Kidney (tissue), 14 donors: ENCODE data around the gene NPAS3. TPM values are rescaled to one million over a fixed set of nuclear protein-coding genes. Genes with fewer than 3 reads are reported as not detected.

Source experiments
- DNase-seq, 5 donors: peaks; one replicate each; pipeline ENCODE4 v3.0.0-alpha.2; 2013 to 2020
- FAIRE-seq: peaks from 2 replicates; lab custom pipeline; 2012; peaks lifted over from hg19 to GRCh38; lab: Jason Lieb, UNC
- H3K27ac ChIP-seq, 2 donors: one replicate each; pipeline ENCODE4 v1.7.0; 2013; ENCODE audit warnings: low read depth in 2 of 2, low read length in 2 of 2, inconsistent platforms in 1 of 2
- H3K27me3 ChIP-seq: one replicate; pipeline ENCODE4 v1.7.1; 2013; ENCODE audit warnings: low read length, inconsistent platforms; ENCODE audit not compliant: control insufficient read depth, insufficient read depth
- H3K36me3 ChIP-seq, 3 donors: one replicate each; pipeline versions ENCODE4 v1.7.0 to v1.7.1; 2013; ENCODE audit warnings: low read length in 3 of 3, control low read depth in 1 of 3, inconsistent platforms in 1 of 3; ENCODE audit not compliant: insufficient read depth in 3 of 3, control insufficient read depth in 2 of 3
- H3K4me1 ChIP-seq, 3 donors: one replicate each; pipeline versions ENCODE4 v1.7.0 to v1.7.1; 2013; ENCODE audit warnings: low read length in 3 of 3, inconsistent platforms in 1 of 3, low read depth in 1 of 3; ENCODE audit not compliant: control insufficient read depth in 2 of 3, insufficient read depth in 2 of 3
- H3K4me3 ChIP-seq, 3 donors: one replicate each; pipeline versions ENCODE4 v1.7.0 to v1.8.1; 2013; ENCODE audit warnings: low read length in 3 of 3, control low read depth in 1 of 3, inconsistent platforms in 1 of 3
- H3K9ac ChIP-seq, 3 donors: one replicate each; pipeline versions ENCODE4 v1.7.0 to v1.7.1; 2013; ENCODE audit warnings: low read length in 3 of 3, control low read depth in 1 of 3, inconsistent platforms in 1 of 3
- H3K9me3 ChIP-seq, 3 donors: one replicate each; pipeline versions ENCODE4 v1.7.0 to v1.7.1; 2013; ENCODE audit warnings: low read length in 3 of 3, control low read depth in 1 of 3, inconsistent platforms in 1 of 3; ENCODE audit not compliant: control insufficient read depth in 2 of 3, insufficient read depth in 1 of 3
- intact Hi-C: fragments of 100-400 bp; cut with DNase I; formaldehyde crosslinking; loops from one replicate; pipeline ENCODE4 v1.11.1; 2022
- polyA plus RNA-seq: library from polyadenylated mRNA; stranded (reverse); fragments of 350-450 nt; fragmentation: Illumina TruSeq; extraction: RNeasy Lipid Tissue Mini Kit (QIAGEN cat#74804); gene quantifications from one replicate; pipeline ENCODE4 v1.2.3, GENCODE V29; 2014; ENCODE audit warnings: low read depth, low replicate concordance; ENCODE audit not compliant: insufficient read depth
- total RNA-seq: library from RNA; stranded (reverse); fragmentation: NEBNext Ultra II Directional; extraction: Animal tissue kit (Norgen Biotek cat#: 25700); gene quantifications from one replicate; pipeline ENCODE4 v1.2.1, GENCODE V29; 2021
- TF ChIP-seq, protein P1 (sequence below): IDR thresholded peaks from 3 replicates; pipeline ENCODE4 v1.5.1; 2012; ENCODE audit warnings: mild to moderate bottlenecking, moderate library complexity, borderline replicate concordance; ENCODE audit not compliant: insufficient read depth; ENCODE audit errors: extremely low read depth
- donor health status: control.
- donor health status: control.
- donor health status: control.
- donor health status: control.
- donor health status: control.
- donor health status: DM: yes; HTN: yes; CAD: no.
- donor health status: Normal renal cell carcinoma (clear cell type).

NPAS3 gene
- total and polyA plus RNA-seq, 2 donors from 2014 or later: 0.82 to 5.0 TPM

GRCh38 chr14:33230021-33230420 is 291.3 kb downstream of the NPAS3 start:
- Histone ChIP-seq H3K4me3 (no peak overlapping the region), H3K9me3 (no peaks in the 10 kb centered on the region), H3K36me3 (no peaks in the 10 kb centered on the region), H3K9ac (no peak overlapping the region), H3K27ac (no peak overlapping the region), H3K27me3 (no peaks in the 10 kb centered on the region), H3K4me1 (peaks cover 0 to 5% (median 0%) of the 10 kb centered on the region in 3 donors)
- intact Hi-C loops: no loop called here
- DNase-seq (peak in 2 of 5 donors; percentile 6 to 20), FAIRE-seq (no peak)
- TF ChIP-seq, protein P1, sequence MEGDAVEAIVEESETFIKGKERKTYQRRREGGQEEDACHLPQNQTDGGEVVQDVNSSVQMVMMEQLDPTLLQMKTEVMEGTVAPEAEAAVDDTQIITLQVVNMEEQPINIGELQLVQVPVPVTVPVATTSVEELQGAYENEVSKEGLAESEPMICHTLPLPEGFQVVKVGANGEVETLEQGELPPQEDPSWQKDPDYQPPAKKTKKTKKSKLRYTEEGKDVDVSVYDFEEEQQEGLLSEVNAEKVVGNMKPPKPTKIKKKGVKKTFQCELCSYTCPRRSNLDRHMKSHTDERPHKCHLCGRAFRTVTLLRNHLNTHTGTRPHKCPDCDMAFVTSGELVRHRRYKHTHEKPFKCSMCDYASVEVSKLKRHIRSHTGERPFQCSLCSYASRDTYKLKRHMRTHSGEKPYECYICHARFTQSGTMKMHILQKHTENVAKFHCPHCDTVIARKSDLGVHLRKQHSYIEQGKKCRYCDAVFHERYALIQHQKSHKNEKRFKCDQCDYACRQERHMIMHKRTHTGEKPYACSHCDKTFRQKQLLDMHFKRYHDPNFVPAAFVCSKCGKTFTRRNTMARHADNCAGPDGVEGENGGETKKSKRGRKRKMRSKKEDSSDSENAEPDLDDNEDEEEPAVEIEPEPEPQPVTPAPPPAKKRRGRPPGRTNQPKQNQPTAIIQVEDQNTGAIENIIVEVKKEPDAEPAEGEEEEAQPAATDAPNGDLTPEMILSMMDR: no peak

DNA sequence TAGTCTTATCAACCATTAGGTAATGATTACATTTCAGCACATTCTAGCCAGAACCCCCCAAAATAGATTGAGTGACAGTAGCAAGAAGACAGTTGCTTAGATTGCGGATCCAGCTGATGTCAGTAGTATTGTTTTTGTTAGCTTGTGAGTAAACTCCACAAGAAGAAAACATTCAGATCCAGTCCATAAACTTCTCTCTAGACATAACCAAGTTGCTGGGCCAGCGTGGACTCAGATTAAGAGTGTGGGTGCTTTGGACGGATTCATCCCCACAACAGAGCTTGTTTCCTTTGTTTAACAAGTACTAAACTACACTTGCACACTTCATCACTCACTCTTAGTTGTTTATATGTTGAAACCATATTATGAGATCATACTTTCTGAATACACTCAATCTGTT is 293.4 kb downstream of the NPAS3 start:
- Histone ChIP-seq H3K27me3 (no peaks in the 10 kb centered on the region), H3K4me1 (peaks cover 0 to 5% (median 0%) of the 10 kb centered on the region in 3 donors), H3K9me3 (no peaks in the 10 kb centered on the region), H3K4me3 (no peak overlapping the region), H3K9ac (no peak overlapping the region), H3K27ac (no peak overlapping the region), H3K36me3 (no peaks in the 10 kb centered on the region)
- TF ChIP-seq, protein P1: no peak
- intact Hi-C loops: no loop called here
- DNase-seq (no peak), FAIRE-seq (no peak)

DNA sequence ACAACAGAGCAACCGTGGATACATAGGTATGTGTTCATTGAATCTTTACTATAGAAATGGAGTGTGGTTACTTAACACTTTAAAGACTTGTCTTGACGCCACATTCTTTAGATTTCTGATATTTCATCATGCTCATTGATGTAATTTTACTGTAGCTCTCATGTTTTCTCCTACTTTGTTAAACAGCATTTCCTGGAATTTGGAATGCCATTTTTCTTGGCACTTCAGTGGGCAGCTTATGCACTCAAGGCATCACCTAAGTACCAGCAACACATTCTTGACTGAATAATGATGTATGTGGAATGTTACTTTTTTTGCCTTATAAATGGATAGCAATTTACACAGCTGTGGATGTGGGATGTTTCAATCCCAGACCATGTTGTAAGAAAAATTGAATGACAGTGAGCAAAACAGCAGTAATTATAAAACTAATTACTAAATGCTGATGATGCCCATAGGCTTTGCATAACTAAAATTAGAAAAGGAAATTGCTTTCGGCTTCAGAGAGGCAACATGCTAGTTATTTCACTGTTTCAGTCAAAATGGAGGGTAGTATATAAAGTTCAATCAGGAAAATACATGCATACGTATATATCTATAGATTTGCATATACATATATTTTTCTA is 298.5 kb downstream of the NPAS3 start:
- H3K4me1 ChIP-seq: no peaks in the 10 kb centered on the region
- TF ChIP-seq, protein P1: no peak
- no peak overlapping the region for H3K4me3 ChIP-seq
- DNase-seq: no peak
- H3K9me3 ChIP-seq: no peaks in the 10 kb centered on the region
- no peaks in the 10 kb centered on the region for H3K36me3 ChIP-seq
- H3K27me3 ChIP-seq: no peaks in the 10 kb centered on the region
- intact Hi-C loops: no loop called here
- no peak for FAIRE-seq
- H3K9ac ChIP-seq: no peak overlapping the region
- no peak overlapping the region for H3K27ac ChIP-seq

GRCh38 chr14:33239465-33239864 is 300.8 kb downstream of the NPAS3 start:
- no peak overlapping the region for H3K4me3 ChIP-seq
- intact Hi-C loops: no loop called here
- no peaks in the 10 kb centered on the region for H3K27me3 ChIP-seq
- no peak overlapping the region for H3K27ac ChIP-seq
- TF ChIP-seq, protein P1: no peak
- no peaks in the 10 kb centered on the region for H3K36me3 ChIP-seq
- H3K9ac ChIP-seq: no peak overlapping the region
- FAIRE-seq: no peak
- no peaks in the 10 kb centered on the region for H3K4me1 ChIP-seq
- no peaks in the 10 kb centered on the region for H3K9me3 ChIP-seq
- no peak for DNase-seq
